Suprapubic skin (tissue), 4 donors: Measurements from ENCODE around the gene SYT15.

ENCODE experiments used
- EP300 ChIP-seq: sonication (generic); formaldehyde crosslinking; IDR thresholded peaks from one replicate; pipeline ENCODE4 v1.6.1; 2017; ENCODE audit warnings: antibody characterized with exemption
- POLR2A ChIP-seq, 2 donors: fragments of 450-650 bp; IDR thresholded peaks; one replicate each; pipeline ENCODE4 v1.6.1; 2017; ENCODE audit warnings: antibody characterized with exemption in 2 of 2, mild to moderate bottlenecking in 2 of 2, moderate library complexity in 2 of 2
- POLR2AphosphoS5 ChIP-seq, 3 donors: sonication (generic); formaldehyde crosslinking; IDR thresholded peaks; one replicate each; pipeline ENCODE4 v1.6.1; 2017; ENCODE audit warnings: antibody characterized with exemption in 3 of 3
- TF ChIP-seq, protein P1 (sequence below), 2 donors: fragments of 200-600 bp in 1 of 2; fragments of 450-650 bp in 1 of 2; sonication (generic) in 1 of 2; IDR thresholded peaks; one replicate each; pipeline ENCODE4 v1.5.1; 2016 to 2019; ENCODE audit warnings: antibody characterized with exemption in 2 of 2, mild to moderate bottlenecking in 1 of 2, moderate library complexity in 1 of 2

DNA sequence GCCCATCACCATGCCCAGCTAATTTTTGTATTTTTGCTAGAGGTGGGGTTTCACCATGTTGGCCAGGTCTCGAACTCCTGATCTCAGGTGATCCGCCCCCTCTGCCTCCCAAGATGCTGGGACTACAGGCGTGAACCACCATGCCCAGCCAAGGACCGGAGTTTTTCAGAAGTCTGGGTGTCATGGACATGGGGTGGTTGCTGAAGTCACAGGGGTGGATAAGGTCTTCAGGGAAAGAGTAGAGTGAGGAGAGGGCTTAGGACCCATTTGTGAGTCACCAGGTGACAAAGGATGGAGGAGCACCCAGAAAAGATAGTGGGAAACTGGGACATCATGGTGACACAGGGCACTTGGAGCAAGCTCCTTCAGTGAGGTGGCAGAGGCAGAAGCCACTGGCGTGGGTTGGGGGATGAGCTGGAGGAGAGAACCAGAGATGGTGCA lies 19.7 kb upstream of the SYT15 start:
- TF ChIP-seq POLR2AphosphoS5 (IDR thresholded peaks at IDR 0.05) (no peak), EP300 (no peak), POLR2A (IDR thresholded peaks at IDR 0.05) (no peak)
- TF ChIP-seq, protein P1, sequence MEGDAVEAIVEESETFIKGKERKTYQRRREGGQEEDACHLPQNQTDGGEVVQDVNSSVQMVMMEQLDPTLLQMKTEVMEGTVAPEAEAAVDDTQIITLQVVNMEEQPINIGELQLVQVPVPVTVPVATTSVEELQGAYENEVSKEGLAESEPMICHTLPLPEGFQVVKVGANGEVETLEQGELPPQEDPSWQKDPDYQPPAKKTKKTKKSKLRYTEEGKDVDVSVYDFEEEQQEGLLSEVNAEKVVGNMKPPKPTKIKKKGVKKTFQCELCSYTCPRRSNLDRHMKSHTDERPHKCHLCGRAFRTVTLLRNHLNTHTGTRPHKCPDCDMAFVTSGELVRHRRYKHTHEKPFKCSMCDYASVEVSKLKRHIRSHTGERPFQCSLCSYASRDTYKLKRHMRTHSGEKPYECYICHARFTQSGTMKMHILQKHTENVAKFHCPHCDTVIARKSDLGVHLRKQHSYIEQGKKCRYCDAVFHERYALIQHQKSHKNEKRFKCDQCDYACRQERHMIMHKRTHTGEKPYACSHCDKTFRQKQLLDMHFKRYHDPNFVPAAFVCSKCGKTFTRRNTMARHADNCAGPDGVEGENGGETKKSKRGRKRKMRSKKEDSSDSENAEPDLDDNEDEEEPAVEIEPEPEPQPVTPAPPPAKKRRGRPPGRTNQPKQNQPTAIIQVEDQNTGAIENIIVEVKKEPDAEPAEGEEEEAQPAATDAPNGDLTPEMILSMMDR (IDR thresholded peaks at IDR 0.05): no peak
